Renal pelvis (tissue), 3 donors: ENCODE results near the gene ACY1. TPM values are rescaled to one million over a fixed set of nuclear protein-coding genes. Genes with fewer than 3 reads are reported as not detected.

Experiments
- polyA plus RNA-seq, 3 donors: library from polyadenylated mRNA; unstranded; fragments of 120-200 nt; gene quantifications; one replicate each; pipeline ENCODE4 v1.2.1, GENCODE V29; 2013; ENCODE audit not compliant: insufficient read length in 3 of 3

Gene ACY1
- polyA plus RNA-seq, 3 donors = 120 to 128 (median 127) TPM

Other genes starting within 250 kb of the ACY1 start
- gene IQCF6, start 204.3 kb upstream of the ACY1 start, polyA plus RNA-seq = not detected
- gene IQCF2, start 121.9 kb upstream of the ACY1 start, polyA plus RNA-seq = not detected
- gene IQCF5, start 107.9 kb upstream of the ACY1 start, polyA plus RNA-seq = not detected
- gene IQCF1, start 80.2 kb upstream of the ACY1 start, polyA plus RNA-seq = not detected
- 10 to 100 TPM; 22.1 to 22.8 (median 22.6) TPM for gene RRP9, start 41.6 kb upstream of the ACY1 start, polyA plus RNA-seq
- gene PARP3, start 41.2 kb upstream of the ACY1 start, polyA plus RNA-seq = 10 to 100 TPM; 17.6 to 23.3 (median 20.2) TPM
- under 1 TPM; 0.64 to 0.77 (median 0.74) TPM for gene GPR62, start 28.2 kb upstream of the ACY1 start, polyA plus RNA-seq
- 10 to 100 TPM; 64.2 to 79.1 (median 73.4) TPM for gene PCBP4, start 16.1 kb upstream of the ACY1 start, polyA plus RNA-seq
- gene ABHD14B, start 9.5 kb upstream of the ACY1 start, polyA plus RNA-seq = 10 to 100 TPM; 81.3 to 92.2 (median 91.9) TPM
- 10 to 100 TPM; 22.8 to 31.8 (median 26.8) TPM for gene ABHD14A, start 8.5 kb upstream of the ACY1 start, polyA plus RNA-seq
- 1,000 to 10,000 TPM; 1,596 to 1,901 (median 1,807) TPM for gene RPL29, start 12.4 kb downstream of the ACY1 start, polyA plus RNA-seq
- gene DUSP7, start 73.0 kb downstream of the ACY1 start, polyA plus RNA-seq = 10 to 100 TPM; 16.6 to 20.7 (median 17.5) TPM
- 1 to 10 TPM; 8.9 to 9.4 (median 9.0) TPM for gene POC1A, start 170.9 kb downstream of the ACY1 start, polyA plus RNA-seq
- 10 to 100 TPM; 47.1 to 54.5 (median 48.8) TPM for gene ALAS1, start 214.6 kb downstream of the ACY1 start, polyA plus RNA-seq
- gene TLR9, start 242.1 kb downstream of the ACY1 start, polyA plus RNA-seq = under 1 TPM; 0.09 to 0.36 (median 0.28) TPM